Neural crest cell (in vitro differentiated cells): ENCODE results near the gene HOXA10. TPM values are rescaled to one million over a fixed set of nuclear protein-coding genes. Genes with fewer than 3 reads are reported as not detected.

Experiments used
- DNase-seq: peaks from one replicate; pipeline ENCODE4 v3.0.0; 2021; ENCODE audit warnings: low read depth, mixed read lengths, low spot score
- H3K27ac Mint-ChIP-seq: one replicate; pipeline ENCODE4 v1.8.0; 2021; ENCODE audit warnings: mild to moderate bottlenecking, mixed read lengths; ENCODE audit not compliant: unreplicated experiment
- H3K27me3 Mint-ChIP-seq: 2 replicates; pipeline ENCODE4 v1.8.0; 2021; ENCODE audit warnings: low read depth, mild to moderate bottlenecking, mixed read lengths
- H3K36me3 Mint-ChIP-seq: 2 replicates; pipeline ENCODE4 v1.8.0; 2021; ENCODE audit warnings: low read depth, mild to moderate bottlenecking, mixed read lengths
- H3K4me1 Mint-ChIP-seq: 2 replicates; pipeline ENCODE4 v1.8.0; 2021; ENCODE audit warnings: mixed read lengths
- H3K4me3 Mint-ChIP-seq: one replicate; pipeline ENCODE4 v1.8.0; 2021; ENCODE audit warnings: mild to moderate bottlenecking, mixed read lengths
- H3K9me3 Mint-ChIP-seq: 2 replicates; pipeline ENCODE4 v1.8.0; 2021; ENCODE audit warnings: mixed read lengths
- total RNA-seq: library from RNA; stranded (reverse); gene quantifications from 2 replicates; pipeline ENCODE4 v1.2.1, GENCODE V29; 2021
- TF ChIP-seq, protein P1 (sequence below): fragments of 200-600 bp; sonication (generic); conservative IDR thresholded peaks from 2 replicates; pipeline ENCODE4 v1.5.0; 2021; ENCODE audit warnings: antibody characterized with exemption, mild to moderate bottlenecking

HOXA10 gene
- total RNA-seq, 1 donor from 2014 or later = 0.35 TPM

DNA sequence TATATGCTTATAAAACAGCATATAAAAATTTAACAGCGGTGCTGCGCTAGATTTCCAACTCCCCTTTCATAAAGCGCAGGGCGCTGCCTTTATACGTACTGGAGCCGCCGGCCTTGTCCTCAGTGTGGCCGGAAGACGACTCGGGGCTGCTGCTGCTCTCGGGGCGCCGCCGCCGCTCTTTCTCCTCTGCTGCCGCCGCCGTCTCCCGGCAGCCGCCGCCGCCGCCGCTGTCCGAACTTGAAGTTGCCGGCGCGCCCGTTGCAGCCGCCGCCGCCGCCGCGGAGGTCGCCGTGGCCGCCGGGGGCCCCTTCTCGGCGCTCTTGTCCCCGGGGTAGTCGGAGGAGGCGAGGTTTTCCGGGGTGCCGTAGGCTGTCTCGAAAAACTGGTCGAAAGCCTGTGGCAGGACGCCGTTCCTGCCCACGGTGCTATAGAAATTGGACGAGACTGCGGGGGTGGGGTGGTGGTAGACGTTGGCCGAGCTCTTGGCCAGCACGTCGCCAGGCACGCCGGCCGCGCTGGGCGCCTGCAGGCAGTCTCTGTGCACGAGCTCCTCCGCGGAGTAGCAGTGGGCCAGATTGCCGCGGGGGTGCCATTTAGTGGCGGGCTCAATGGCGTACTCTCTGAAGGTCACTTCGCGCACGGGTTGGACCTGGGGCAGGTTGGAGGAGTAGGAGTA, 10.4 kb upstream of the HOXA10 start:
- Mint-ChIP-seq H3K27ac (no peak overlapping the region), H3K9me3 (no peaks in the 10 kb centered on the region), H3K27me3 (peaks cover 100% of the 10 kb centered on the region), H3K4me3 (peak overlapping the region; percentile 67), H3K4me1 (peaks cover 10% of the 10 kb centered on the region), H3K36me3 (peaks cover 5% of the 10 kb centered on the region)
- TF ChIP-seq, protein P1, sequence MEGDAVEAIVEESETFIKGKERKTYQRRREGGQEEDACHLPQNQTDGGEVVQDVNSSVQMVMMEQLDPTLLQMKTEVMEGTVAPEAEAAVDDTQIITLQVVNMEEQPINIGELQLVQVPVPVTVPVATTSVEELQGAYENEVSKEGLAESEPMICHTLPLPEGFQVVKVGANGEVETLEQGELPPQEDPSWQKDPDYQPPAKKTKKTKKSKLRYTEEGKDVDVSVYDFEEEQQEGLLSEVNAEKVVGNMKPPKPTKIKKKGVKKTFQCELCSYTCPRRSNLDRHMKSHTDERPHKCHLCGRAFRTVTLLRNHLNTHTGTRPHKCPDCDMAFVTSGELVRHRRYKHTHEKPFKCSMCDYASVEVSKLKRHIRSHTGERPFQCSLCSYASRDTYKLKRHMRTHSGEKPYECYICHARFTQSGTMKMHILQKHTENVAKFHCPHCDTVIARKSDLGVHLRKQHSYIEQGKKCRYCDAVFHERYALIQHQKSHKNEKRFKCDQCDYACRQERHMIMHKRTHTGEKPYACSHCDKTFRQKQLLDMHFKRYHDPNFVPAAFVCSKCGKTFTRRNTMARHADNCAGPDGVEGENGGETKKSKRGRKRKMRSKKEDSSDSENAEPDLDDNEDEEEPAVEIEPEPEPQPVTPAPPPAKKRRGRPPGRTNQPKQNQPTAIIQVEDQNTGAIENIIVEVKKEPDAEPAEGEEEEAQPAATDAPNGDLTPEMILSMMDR = no peak
- DNase-seq = no peak

DNA sequence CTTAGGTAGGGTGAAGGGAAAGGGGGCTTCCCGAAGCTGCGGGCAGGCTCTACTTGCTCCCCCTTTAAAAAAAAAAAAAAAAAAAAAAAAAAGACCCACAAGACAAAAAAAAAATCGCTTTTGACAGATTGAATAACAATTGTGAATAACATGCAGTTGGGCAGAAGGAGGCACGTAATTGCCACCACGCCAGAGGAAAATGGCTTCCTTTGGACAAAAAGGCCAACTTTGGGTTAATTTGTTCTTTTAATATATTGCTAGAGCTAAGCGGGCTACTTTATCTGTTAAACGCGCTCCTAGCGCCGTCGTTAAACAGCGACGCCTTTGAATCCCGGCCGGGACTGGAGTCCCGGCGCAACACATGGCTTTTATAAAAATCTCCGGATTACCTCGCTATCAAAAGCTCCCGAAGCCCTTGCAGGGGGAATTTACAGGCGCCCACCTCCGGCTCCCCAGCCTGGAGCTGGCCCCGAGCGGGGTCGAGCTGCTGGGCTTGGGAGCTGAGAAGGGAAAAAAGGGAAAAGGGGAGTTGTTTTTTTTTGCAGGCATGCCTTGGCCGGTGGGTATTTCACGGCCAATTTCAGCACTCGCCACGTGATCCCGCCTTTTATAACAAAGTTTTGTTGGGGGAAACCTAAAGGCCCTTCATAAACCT, 9.7 kb upstream of the HOXA10 start:
- peaks cover 100% of the 10 kb centered on the region for H3K27me3 Mint-ChIP-seq
- no peaks in the 10 kb centered on the region for H3K9me3 Mint-ChIP-seq
- peaks cover 5% of the 10 kb centered on the region for H3K36me3 Mint-ChIP-seq
- no peak for DNase-seq
- no peak overlapping the region for H3K27ac Mint-ChIP-seq
- peak overlapping the region; percentile 67 for H3K4me3 Mint-ChIP-seq
- TF ChIP-seq, protein P1 = no peak
- peaks cover 10% of the 10 kb centered on the region for H3K4me1 Mint-ChIP-seq

DNA sequence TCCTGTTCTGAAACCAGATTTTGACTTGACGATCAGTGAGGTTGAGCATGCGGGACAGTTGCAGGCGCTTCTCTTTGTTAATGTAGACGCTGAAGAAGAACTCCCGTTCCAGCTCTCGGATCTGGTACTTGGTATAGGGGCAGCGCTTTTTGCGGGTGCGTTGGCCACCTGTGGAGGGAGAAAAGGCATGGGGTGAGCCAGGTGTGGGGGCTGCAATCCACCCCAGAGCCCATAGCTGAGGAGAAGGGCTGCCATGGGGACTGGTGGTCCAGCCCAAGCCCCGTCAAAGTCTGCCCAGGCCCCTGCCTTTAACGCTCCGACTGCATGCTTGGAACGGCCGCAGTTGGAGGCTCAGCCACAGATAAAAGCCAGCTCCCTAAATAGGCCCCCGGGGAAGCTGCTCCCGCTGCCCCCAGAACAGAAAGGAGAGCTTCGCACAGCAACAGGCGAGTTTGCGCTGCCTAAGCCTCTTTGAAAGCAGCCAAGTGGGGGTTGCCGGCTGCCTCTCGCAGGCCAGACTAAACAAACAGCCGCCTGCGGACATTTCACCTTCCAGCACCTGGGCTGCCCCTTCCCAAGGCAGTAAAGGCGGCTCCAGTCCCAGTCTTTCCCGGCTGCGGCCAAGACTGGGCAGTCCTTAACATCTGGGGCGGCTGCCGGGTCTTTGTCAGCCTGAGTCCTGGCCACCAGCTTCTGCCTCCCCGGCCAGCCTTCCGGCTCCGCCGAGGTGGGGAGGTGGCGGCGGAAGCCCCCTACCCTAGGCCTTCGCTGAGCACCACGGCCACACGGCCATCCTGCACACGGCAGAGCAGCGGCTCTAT, 9.0 kb upstream of the HOXA10 start:
- peaks cover 5% of the 10 kb centered on the region for H3K4me1 Mint-ChIP-seq
- TF ChIP-seq, protein P1 = no peak
- no peak for DNase-seq
- no peak overlapping the region for H3K27ac Mint-ChIP-seq
- H3K4me3 Mint-ChIP-seq = peak overlapping the region; percentile 0
- peaks cover 5% of the 10 kb centered on the region for H3K36me3 Mint-ChIP-seq
- no peaks in the 10 kb centered on the region for H3K9me3 Mint-ChIP-seq
- H3K27me3 Mint-ChIP-seq = peaks cover 100% of the 10 kb centered on the region

DNA sequence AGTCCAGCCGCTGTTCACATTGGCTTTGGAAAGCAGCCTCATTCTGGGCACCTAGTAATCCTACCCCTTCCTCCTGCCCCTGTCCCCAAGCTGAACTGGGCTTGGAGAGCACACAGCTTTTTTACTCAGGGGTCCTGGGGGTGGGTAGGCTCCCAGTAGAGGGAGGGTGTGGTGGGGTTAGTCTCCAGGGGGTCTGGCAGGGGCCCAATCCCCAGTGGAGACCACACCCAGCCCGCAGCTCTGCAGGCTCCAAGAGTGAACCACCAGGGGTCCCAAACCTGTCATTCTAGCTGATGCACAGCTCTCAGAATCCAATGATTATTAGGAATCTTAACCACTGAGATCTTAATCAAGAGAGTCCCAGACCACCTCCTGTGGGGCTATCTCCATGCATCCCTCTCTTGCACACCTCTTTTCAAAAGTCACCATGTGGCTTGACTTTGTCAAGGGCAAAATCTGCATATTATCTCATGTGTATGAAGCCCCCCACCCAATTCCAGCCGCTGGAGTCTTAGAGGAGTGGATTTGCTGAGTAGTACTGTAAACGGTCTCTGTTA, 8.2 kb upstream of the HOXA10 start:
- peak overlapping the region; percentile 0 for H3K4me3 Mint-ChIP-seq
- no peaks in the 10 kb centered on the region for H3K9me3 Mint-ChIP-seq
- no peak for DNase-seq
- TF ChIP-seq, protein P1 = no peak
- peaks cover 8% of the 10 kb centered on the region for H3K36me3 Mint-ChIP-seq
- H3K4me1 Mint-ChIP-seq = peaks cover 5% of the 10 kb centered on the region
- no peak overlapping the region for H3K27ac Mint-ChIP-seq
- peaks cover 100% of the 10 kb centered on the region for H3K27me3 Mint-ChIP-seq

DNA sequence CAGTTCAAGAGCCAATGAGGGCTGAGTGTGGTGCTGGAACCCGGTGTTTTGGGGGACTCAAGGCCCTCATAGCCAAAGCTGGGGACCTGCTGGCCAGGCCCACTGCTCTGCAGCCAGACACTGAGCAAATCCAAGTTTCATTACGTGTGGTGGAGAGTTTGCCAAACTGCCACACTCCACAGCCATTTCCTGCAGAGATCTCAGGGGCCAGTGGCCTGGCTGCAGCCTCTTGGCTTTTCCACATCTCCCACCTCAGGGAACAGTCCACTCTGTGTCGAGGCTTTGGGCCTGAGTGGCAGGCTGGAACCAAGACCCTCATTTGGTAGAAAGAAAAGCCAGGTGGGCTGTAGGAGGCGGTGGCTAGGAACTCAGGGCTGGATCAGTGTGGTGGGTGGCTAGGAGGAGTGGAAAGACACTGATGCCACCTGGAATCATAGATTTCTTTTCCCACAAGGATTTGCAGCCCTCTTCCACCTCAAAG, 7.7 kb upstream of the HOXA10 start:
- H3K27me3 Mint-ChIP-seq = peaks cover 100% of the 10 kb centered on the region
- TF ChIP-seq, protein P1 = no peak
- no peak overlapping the region for H3K4me3 Mint-ChIP-seq
- DNase-seq = no peak
- H3K27ac Mint-ChIP-seq = no peak overlapping the region
- H3K9me3 Mint-ChIP-seq = no peaks in the 10 kb centered on the region
- H3K36me3 Mint-ChIP-seq = peaks cover 8% of the 10 kb centered on the region
- peaks cover 5% of the 10 kb centered on the region for H3K4me1 Mint-ChIP-seq
